Stimulated activated CD8-positive, alpha-beta memory T cell treated with anti-CD3 and anti-CD28 coated beads, Interleukin-4, amount 100 ng/mL, for 1 hour (primary cell): Measurements from ENCODE around the gene SNAPC2.
"Not testable (repeated sequence)": the region's sequence is repeated elsewhere in the genome, so short reads cannot be mapped to it uniquely, and the experiment has no call there.

Source experiments
- DNase-seq, 2 donors: peaks; one replicate each; pipeline ENCODE4 v3.0.0-alpha.2; 2020; ENCODE audit warnings: low read depth in 2 of 2, low spot score in 1 of 2

Gene SNAPC2

DNA sequence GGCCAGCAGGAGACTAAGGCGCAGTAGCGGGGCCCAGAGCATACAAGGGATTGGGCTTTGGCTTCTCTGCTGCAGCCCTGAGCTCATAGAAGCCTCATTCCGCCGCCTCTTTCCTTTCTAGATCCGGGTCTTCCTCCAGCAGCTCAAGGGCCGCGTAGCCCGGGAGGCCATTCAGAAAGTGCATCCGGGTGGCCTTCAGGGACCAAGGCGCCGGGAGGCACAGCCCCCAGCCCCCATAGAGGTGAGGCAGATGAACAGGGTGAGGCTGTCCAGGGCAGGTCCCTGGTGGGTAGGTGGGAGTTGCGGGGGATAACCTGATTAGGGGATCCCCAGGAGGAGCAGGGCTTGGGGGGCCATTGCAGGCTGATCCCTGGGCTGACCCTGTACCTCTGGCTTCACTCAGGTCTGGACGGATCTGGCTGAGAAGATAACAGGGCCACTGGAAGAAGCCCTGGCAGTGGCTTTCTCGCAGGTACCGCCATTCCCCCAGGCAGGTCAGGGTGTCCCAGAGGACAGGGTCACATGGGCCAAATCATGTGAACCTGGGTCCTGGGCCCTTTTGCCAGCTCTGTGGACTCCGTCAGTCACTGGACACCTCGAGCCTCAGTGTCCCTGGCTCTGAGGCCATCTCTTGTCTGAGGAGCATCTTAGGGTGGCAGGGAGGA is 1.3 kb downstream of the SNAPC2 start:
- DNase-seq: no peak

DNA sequence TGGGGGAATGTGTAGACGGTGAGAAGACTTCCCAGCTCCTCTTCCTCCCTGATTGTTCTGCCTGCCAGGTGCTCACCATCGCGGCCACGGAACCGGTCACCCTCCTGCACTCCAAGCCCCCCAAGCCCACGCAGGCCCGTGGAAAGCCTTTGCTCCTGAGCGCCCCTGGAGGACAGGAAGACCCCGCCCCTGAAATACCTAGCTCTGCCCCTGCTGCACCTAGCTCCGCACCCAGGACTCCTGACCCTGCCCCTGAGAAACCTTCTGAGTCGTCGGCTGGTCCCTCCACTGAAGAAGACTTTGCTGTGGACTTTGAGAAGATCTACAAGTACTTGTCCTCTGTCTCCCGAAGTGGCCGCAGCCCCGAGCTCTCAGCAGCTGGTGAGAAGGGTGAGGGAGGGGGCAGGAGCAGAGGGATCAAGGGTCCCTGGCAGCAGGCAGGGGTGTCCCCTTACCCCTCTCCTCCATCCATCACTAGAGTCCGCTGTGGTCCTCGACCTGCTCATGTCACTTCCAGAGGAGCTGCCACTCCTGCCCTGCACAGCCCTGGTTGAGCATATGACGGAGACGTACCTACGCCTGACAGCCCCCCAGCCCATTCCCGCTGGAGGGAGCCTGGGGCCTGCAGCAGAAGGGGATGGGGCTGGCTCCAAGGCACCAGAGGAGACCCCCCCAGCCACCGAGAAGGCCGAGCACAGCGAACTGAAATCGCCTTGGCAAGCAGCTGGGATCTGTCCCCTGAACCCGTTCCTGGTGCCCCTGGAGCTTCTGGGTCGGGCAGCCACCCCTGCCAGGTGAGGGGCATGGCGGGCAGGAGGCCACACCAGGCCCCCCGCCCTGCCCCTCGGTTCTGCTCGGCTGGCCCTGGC is 2.1 kb downstream of the SNAPC2 start:
- DNase-seq: no peak

DNA sequence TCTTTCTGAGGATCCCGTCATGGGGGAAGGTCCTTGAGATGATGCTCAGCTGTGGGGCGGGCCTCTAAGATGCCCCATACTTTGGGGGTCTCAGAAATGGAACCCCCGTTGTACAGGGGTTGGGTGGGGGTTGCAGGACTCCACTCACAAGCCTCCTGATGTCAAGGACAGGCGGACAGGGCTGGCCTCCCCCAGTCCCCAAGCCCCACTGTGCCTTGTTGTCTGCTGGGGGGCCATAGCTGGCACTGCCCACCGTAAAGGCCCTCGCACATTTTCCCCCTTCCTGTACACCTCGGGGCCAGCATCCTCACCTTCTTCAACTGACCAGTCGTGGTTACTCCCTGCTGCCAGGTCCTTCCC is 2.7 kb downstream of the SNAPC2 start:
- no peak for DNase-seq

DNA sequence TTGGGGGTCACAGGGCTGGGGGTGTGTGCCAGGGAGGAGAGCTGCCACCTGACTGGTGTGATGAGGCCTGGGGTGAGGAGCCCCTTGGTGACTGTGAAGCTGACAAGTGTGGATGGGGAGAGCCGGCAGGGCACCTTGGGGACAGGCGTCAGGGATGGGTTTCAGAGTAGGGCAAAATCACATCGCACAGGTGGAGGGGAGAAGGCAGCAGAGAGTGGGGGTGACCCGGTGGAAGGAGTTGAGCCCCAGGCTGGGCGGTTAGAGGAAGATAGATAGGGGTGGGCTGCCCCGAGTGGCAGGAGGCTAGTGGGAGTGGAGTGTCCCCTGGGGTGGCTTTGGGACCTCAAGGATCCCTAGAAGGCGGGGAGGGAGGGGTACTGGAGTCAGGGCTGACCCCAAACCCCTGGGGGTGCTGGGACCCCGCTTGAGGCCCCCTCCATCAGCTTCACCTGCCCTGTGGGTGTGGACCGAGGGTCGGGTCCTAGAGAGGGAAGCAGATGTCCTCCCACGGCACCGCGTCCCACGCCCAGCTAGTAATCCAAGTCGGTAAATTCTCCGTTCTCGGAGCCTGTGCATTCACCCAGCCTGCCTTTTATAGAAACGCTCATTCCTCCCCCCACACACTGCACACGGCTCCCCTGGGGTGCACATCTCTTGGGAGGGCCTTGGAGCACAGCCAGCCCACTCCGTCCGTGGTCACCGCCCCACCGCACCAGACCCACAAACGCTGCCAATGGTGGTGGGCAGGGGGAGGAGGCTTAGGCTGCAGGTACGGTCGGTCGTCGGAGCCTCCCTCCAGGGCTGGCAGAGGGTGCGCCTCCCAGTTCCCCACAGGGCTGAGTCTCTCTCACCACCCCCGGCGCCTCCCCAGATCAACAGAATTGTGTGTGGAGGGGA is 3.4 kb downstream of the SNAPC2 start:
- DNase-seq: no peak

DNA sequence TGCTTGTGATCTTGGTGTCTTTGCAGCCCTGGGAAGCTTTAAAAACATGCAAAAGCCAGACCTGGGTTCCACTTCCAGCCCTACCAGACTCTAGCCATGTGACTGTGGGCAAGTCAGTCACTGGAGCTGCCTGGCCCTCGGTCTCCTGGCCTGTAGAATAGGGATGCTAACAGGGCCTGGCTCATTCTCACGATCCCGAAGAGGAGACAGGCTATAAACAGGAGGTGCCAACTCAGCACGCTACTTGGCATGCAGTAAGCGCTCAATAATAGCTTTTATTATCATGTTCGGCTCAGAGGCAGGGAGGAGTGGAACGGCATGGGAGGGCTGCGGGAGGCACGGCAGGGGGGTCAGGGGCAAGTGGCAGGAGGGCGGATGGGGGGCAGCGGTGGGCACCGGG is 4.1 kb downstream of the SNAPC2 start:
- no peak for DNase-seq

DNA sequence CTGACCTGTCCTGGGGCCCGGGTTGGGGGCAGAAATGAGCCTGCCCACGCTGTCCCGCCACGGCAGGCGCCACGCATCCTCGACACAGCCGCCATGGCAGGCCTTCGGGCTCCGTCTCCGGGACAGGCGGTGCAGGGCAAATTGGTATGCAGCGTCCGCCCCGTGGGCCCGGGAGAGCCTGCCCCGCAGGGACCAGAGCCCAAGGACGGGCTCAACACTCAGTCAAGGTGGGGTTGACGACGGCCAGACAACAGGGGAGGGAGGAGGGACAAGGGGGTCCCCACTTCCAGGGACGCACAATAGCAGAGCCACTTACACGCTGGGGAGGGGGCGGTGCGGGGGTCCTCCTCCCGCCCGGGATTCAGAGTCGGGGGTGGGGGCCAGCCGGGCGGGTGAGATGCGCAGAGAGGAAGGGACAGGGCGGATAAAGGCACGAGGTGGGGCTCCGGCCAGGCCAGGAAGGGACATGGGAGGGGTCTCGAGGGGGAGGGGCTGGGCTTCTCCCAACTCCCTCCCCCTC is 4.6 kb downstream of the SNAPC2 start:
- no peak for DNase-seq

DNA sequence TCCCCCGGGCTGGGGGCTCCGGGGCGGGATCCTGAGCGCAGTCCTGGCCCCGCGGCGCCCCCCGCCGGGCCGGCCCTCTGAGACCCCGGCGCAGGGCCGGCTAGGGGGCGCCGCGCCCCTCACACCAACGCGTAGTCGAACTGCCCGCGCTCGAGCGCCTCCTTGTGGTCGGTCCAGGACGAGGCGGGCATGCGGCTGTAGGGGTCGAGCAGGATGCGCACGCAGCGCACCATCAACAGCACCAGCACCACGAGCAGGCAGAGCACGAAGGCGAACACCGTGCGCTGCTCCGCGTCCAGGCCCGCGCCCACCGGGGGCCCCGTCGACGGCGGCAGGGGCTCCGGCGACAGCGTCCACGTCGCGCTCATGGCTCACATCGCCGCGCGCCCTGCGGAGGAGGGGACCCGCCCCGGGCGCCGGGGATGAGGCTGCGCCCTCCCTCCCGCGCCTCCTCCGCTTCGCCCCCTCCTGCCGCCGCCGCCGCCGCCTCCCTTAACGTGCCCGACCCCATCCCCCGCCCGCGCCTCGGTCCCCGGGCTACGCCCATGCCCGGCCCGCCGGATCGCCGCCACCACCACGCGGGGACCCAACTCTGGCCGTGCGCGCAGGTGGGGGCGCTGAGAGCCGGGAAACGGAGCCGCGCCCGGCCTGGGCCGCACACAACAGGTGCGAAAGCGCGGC is 5.2 kb downstream of the SNAPC2 start:
- DNase-seq: peak; percentile 59 to 62

DNA sequence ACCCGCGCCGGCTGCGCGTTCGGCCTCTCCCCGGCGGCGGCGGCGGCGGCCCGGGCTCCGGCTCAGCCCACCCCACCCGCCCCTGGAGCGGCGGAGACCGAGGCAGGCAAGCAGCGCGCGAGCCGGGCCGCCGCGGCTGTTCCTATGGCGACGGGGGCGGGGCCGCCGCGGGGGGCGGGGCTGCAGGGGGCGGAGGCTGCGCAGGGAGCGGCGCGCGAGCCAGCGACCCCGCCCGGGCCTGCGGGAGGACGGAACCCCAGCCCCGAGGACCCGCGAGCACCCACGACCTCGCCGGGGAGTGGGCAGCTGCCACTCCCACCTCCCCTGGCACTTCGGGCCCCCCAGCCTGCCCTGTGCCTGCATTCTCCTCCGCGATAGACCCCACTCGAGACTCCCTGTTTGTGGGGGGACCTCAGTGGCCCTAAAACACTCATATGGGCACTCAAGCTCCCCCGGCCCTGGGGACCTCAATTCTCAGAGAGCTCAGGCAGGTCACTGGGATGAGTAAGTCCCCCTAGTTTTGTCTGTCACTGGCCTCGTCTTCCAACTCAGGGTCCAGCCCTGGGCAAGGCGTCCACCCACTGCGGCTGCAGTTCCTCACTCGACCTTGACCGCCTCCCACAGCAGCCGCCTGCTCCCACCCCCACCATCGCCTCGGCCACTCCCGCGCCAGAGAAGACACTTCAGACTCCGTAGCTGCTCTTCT is 6.0 kb downstream of the SNAPC2 start, which contains the start of gene CTXN1:
Gene CTXN1, minus strand, starts transcription at position 115 of the 706 bp plus-strand sequence. CDS start 597 bp downstream, outside the sequence.
- DNase-seq: peak; percentile 46 to 56

DNA sequence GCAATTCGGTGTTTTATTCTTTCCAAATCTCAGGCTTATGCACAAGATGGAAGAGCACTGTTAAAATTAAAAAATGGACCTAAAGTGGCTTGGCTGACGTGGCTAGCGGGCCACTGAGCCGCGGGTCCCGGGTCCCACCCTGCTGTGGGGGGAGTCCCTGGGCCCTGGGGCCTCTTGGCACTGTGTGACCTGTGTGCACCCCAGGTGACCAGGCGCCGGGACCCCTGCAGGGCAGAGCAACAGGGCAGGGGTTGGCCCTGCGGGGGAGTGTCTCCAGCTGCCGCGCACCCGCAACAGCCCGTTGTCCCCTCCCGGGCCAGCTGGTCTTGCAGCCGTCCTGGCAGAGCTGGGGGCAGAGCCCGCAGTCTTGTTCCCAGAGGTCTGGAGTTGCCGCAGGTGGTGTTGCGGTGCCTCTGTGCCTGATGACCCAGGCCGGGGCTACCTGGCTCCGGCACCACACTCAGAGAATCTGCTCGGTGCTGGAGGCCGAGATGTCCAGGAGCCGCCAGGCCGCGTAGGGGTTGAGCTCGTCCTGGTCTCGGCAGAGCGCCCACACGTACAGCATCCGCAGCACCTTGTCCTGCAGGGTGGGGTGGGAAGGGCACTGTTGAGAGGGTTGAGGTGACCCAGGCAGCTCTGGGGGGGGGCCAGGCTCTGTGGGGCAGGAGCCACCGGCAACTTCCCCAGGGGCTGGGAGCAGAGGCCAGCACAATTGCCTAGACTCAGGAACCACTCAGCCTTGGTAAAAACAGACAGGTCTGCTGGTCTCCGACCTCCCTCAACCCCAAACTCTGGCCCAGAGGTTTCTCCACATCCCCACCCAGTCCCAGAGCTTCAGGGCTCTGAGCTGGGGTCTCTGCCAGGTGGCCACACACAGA is 6.8 kb downstream of the SNAPC2 start:
- no peak for DNase-seq

DNA sequence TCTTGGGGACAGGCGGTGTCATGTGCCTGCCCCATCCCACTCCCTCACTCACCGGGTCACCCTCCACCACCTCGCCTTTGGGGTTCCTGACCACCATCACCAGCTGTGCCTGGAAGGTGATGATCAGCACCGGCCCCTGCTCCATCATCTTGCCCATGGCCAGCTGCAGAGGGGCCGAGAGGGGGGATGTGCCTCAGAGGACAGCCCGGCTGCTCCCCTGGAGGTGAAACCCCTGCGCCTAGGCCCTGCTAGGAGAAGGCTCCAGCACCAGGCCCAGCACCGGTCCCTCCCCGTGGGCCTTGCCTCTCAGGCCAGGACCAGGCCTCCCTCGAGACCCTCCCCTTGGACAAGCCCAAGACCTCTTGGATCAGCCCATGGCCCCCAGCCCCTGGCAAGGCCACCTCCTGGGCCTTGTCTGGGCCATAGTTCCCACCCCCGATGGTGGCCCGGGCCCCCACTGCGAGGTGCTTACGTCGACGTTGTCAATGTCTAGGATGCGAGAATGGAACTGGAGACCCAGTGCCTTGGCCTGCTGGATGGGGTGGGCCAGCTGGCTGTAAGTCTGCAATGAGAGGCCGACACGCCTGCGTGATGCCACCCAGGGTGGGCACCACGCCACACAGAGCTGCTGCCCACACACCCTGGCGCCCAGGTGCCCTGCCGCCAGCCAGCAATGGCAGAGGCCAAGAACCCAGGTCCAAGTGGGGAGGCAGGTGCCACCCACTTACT is 7.6 kb downstream of the SNAPC2 start:
- DNase-seq: no peak

DNA sequence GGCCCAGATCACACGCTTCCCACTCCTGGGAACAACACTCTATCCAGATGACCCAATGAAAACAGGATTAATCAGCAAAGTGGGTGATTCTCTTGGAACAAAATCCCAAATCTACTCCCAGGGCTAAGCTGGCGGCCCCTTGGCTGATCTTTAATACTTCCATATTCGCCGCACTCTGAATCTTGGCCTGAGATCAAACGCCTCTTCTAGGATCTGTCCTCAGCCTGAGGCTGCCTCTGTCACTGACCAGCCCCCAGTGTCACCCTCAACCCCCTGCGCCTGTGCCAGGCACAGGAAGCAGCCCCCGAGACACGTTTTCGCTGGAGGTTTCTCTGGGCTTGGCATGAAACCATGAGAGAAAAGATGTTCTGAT is 8.2 kb downstream of the SNAPC2 start:
- no peak for DNase-seq

DNA sequence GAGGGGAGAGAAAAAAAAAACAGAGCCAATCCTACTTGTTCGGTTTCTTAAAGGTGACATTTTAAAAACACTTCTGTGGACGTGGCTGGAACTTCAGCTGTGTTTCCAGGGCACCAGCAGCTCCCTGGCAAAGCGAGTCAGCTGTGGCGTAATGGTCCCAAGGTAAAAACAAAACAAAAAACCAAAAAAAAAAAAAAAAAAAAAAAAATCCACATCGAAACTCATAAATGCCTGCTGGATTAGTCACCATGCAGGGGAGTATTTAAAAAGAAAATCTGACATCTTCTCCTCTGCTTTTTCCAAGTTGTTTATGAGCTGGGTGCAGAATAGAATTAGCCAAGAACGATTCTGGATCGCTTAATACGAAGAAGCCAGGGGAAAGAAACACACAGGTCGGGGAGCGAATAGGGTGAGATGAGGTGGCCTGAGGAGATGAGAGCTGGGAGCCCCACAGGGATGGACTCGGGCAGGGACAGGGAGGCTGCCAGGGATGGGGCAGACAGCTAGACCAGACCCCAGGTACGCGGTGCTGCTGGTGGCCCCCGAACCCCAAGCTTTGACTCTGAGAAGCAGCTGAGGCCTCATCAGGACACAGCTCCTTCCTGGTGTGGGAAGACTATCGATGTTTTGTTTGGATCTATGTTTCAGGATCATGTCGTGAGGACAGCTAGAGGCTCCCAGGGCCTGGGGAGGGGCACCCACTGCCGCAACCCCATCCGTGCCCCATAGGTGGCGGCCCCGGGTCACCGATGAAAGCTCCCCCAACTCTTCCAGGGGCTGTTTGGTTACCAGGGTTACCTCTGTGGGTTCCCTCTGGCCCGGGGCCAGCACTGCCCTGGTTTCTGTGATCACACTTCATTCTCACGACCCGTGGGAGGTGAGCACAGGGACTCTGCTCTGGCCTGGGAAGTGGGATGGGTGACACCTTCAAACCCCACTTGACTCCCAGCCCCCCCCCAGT is 8.9 kb downstream of the SNAPC2 start:
- DNase-seq: peak in 1 of 2 donors; percentile 48

DNA sequence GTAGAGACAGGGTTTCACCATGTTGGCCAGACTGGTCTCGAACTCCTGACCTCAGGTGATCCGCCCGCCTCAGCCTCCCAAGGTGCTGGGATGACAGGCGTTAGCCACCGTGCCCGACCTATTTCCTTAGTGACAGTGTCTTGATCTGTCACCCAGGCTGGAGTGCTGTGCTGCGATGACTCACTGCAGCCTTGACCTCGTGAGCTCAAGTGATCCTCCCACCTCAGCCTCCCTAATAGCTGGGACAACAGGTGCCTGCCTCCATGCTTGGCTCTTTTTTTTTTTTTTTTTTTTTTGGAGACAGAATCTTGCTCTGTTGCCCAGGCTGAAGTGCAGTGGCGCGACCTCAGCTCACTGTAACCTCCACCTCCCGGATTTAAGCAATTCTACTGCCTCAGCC is 9.9 kb downstream of the SNAPC2 start:
- not testable (repeated sequence) for DNase-seq

DNA sequence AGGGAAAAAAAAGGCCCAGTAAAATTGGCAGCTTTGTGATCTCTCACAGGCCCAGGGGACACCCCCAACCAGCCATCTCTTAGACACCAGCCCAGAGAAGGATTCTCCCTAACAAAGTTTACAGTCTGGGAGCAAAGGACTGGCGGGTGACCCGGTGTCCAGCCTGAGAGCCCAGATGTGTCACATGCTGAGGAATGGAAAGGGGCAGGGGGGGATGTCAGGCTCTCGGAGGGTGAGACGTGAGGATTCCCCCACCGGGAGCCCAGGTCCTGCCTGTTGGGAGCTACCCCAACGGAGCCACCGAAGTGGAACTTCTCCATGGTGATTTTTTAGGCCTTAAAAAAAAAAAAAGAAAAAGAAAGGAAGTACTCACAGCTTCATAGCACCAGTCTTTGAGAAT is 10.6 kb downstream of the SNAPC2 start:
- no peak for DNase-seq

DNA sequence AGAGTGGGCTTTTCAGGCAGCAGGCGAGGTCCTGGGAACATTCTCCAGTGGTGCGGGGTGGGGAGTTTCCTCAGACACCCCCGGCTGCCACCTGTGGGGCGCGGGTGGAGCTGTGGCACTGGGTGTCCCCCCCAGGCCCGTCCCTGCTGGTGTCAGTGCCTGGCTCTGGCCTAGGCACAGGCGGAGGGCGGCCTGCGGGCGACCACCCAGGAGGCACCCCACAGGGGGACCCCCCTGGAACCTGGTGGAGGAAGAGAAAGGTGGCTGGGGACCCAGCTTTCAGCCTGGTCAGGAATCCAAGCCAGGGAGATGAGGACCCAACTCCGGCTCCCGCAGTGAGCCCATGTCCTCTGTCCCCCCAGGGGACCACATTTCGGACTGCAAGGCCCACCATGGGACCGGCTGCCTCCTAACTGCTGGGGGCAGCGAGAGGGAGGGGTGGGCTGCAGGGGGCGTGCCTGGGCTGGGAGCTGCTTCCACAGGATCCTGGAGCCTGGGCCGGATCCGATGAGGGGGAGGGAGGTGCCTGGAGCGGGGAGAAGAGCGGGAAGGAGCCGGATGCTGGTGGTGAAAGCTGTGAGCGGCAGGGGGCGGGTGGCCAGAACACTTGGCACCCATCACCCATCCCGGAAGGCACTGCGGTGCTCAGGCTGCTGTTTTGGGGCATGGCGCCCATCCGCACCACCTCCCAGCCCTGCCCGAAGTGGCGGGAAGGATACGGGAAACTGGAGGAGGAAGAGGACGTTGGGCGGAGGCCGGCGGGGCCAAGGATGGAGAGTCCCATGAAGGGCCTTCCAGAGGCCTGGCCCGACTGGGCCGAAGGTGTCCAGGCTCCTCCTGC is 11.3 kb downstream of the SNAPC2 start:
- DNase-seq: no peak

DNA sequence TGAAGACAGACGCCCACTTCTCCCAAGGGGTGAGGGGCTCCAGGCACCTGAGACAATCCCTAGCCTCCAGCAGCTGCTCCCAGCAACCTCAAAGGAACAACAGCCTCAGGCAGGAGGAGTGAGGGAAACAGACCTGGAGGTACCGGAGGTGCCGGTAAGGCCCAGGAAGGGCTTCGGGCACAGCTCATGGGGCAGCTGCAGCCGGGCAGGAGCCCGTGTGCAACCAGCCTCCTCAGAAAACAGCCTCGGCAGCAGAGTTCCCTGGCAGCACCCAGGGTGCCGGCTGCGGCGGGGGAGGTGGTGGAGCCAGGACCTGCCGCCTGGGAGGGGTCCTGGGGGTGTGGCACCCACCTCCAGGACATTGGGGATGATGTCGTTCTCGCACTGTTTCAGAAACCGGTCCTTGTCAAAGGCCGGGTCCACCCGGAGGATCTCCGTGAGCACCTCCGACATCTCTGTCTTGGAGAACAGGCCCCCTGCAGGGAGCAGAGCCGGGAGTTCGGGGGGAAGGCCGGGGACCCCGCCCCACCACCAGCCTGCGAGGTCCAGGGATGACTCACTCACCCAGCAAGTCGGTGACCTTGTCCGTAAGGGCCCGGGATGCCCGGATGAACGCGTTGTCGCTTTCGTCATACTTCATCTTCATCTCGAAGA is 12.3 kb downstream of the SNAPC2 start:
- no peak for DNase-seq
